COLO668 (cell line): ENCODE results near the gene PROSER3.
"Not testable (repeated sequence)": the region's sequence is repeated elsewhere in the genome, so short reads cannot be mapped to it uniquely, and the experiment has no call there.

Source experiments
- DNase-seq: peaks from one replicate; lab custom pipeline; 2025; ENCODE audit not compliant: unreplicated experiment; lab: John Stamatoyannopoulos, UW

PROSER3 gene

DNA sequence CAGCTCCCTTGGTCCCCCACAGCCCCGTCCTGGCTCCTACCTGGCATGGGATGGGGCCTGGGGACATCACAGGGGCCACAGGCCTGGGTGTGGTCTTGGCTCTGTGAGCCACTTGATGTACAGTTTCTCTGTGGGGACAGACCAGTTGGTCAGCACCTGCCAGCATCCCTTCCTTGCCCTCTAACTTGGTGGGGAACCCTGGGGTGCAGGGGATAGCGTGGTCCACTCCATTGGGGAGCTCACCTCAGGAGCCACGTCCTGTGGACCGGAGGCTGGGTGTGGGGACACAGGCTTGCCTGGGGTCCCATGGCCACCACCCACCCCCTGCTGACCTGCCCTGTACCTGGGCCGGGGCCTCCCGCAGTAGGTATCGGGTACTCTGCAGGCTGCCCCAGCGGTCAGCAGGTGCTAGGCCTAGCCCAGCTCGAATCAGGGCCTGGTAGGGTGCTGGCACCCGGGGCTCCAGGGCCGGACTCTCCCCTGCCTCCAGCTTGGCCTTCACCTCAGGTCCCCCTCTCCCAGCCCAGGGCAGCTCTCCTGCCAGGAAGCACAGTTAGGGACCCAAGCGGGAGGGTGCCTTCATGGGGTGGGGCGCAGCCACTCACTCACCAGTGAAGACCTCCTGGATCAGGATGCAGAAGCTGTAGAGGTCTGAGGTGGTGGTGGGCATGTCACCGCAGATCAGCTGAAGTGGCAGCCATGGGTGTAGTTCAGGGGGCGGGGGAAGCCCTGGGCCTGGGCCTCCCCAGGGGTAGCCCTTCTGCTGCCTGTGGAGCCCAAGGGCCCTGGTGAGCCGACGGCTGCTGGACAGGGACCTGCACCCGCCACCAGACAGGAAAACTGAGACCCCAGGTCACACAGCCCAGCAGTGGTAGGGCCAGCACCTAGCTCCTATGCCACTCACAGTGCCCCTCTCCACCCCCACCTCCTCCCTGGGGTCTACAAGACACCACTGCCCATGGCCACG, 32.3 kb downstream of the PROSER3 start:
- DNase-seq, result no peak

GRCh38 chr19:35790981-35791813, 33.2 kb downstream of the PROSER3 start:
- DNase-seq, result peak; percentile 71

DNA sequence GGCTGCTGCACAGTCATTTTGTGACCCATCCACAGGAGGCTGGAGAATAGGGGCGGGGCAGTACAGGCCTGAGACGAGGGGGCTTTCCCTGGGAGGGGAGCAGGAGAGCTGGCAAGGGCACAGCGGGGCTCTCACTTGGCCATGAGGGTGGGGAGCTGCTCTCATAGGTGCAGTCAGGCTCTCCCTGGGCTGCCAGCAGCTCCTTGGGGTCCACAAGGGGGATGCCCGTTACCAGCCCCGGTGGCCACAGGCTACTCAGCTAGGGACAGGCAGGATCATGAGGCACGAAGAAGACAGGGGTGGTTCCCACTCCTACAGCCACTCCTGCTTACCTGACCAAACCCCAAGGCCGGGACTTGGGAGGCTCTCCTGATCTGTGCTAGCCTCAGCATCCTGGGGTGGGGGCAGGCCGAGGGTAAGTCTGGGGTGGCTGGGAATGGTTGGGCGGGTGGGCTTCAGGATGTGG, 33.9 kb downstream of the PROSER3 start:
- DNase-seq, result no peak

GRCh38 chr19:35792312-35792711, 34.3 kb downstream of the PROSER3 start:
- no peak for DNase-seq

- DNase-seq, result no peak
Measured at GRCh38 chr19:35792888-35793287, 34.9 kb downstream of the PROSER3 start.

- DNase-seq, result no peak
Measured at GRCh38 chr19:35793381-35794165, 35.6 kb downstream of the PROSER3 start.

DNA sequence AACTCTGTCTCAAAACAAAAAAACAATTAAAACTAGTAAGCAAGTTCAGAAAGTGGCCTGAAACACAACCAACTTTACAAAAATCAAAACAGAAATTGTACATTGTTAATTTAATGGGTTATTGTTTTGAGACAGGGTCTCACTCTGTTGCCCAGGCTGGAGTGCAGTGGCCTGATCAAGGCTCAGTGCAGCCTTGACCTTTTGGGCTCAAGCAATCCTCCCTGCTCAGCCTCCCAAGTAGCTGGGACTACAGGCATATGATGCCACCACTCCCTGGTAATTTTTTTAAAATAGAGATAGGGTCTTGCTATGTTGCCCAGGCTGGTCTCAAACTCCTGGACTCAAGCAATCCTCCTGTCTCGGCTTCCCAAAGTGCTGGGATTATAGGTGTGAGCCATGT, 37.6 kb downstream of the PROSER3 start:
- not testable (repeated sequence) for DNase-seq

GRCh38 chr19:35796645-35797542, 38.9 kb downstream of the PROSER3 start:
- no peak for DNase-seq

DNA sequence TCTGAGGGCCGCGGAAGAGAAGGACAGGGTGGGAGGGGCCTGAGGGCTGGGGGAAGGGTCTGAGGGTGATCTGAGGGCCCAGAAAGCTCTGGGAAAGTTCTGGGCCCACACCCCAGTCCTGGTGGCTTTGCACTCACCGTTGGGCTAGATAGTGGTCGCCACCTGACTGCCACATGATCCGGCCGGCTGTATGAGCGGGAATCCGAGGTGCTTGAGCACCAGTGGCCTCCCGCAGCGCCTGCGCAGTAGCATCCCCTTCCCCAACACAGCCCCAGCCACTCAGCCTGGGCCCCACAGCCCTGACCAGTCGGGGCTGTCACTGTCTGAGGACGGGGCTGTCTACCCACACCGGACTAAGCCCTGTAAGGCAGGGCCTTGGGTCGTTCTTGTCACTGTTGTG, 39.7 kb downstream of the PROSER3 start:
- peak; percentile 18 for DNase-seq

GRCh38 chr19:35801828-35802227, 43.9 kb downstream of the PROSER3 start:
- no peak for DNase-seq

- peak; percentile 72 for DNase-seq
Measured at GRCh38 chr19:35805526-35806102, 47.6 kb downstream of the PROSER3 start.

DNA sequence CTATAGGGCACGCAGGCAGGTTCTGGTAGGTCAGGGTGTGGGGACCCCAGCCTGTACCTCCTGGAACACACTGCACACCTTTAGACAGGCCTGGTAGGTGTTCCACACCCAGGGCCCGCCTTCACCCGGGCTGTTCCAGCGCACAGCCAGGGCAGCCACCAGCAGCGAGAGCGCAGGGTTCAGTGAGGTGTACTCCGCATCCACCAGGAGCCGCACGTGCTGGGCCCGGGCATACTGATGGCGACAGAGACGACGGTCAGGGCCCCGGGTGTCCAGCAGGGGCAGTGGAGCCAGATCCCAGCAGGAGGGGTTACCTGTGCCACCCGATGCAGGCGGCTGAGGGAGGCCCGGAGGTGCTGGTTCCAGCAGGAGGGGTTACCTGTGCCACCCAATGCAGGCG, 48.6 kb downstream of the PROSER3 start:
- DNase-seq, result no peak

- DNase-seq, result no peak
Measured at GRCh38 chr19:35807633-35808032, 49.7 kb downstream of the PROSER3 start.

GRCh38 chr19:35811317-35812219, 53.6 kb downstream of the PROSER3 start:
- DNase-seq, result peak; percentile 10

- DNase-seq, result peak; percentile 6
Measured at GRCh38 chr19:35812220-35813042, 54.5 kb downstream of the PROSER3 start, which contains the start of gene PRODH2. Gene PRODH2, minus strand, starts transcription at chr19:35812845. Its CDS starts 40 bp downstream, at chr19:35812805.

GRCh38 chr19:35813043-35813890, 55.3 kb downstream of the PROSER3 start:
- DNase-seq, result no peak

DNA sequence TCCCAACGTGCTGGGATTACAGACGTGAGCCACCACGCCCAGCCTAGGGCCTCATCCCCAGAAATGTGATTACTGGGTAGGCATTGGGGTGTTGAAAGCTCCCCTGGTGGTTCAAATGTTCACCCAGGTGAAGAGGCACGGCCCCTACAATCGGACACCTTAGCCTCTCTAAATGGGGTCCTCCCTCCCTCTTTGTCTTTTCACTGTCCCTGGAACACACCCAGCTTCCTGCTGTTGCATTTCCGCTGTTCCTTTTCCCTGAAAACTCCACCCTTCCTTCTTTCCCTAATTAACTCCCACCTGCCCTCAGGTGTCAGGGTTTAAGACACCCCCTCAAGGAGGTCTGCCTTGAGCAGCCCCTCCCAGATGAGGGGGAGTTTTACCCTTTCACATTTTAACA, 58.3 kb downstream of the PROSER3 start:
- DNase-seq, result no peak
